K562 (cell line): ENCODE measurements around the gene OR7C2. TPM values are rescaled to one million over a fixed set of nuclear protein-coding genes. Genes with fewer than 3 reads are reported as not detected.

Experiments
- ATAC-seq: fragments of 200-7000 bp; cut with Tn5 transposase; 3 replicates; pipeline ENCODE4 v1.9.1; 2020; ENCODE audit warnings: moderate library complexity
- BruUV-seq: library from RNA; stranded (reverse); fragments of 400-500 nt; replicated peaks from 2 replicates; lab custom pipeline; 2021; lab: Mats Ljungman, UMichigan
- CTCF ChIA-PET: fragments of 300-600 bp; formaldehyde crosslinking; extraction: SDS; loops from one replicate; lab custom pipeline; 2021; ENCODE audit warnings: low intra/inter-chr PET ratio; lab: Yijun Ruan, JAX
- POLR2A ChIA-PET: fragments of 300-600, 350-650 bp; sonication (Branson Sonifier 250); formaldehyde crosslinking; extraction: SDS; loops from one replicate; lab custom pipeline; 2021; ENCODE audit warnings: antibody characterized with exemption, inconsistent platforms; lab: Yijun Ruan, JAX
- DNase-seq, 4 experiments: peaks; one replicate each; pipeline versions ENCODE4 v3.0.0 to v3.0.0-alpha.2; 2011 to 2018; ENCODE audit warnings: low spot score in 3 of 4, mixed read lengths in 3 of 4; ENCODE audit errors: extremely low read depth in 1 of 4
- FAIRE-seq: peaks from 2 replicates; lab custom pipeline; 2011; peaks lifted over from hg19 to GRCh38; lab: Jason Lieb, UNC
- H2AFZ ChIP-seq: 2 replicates; pipeline ENCODE4 v1.6.0; 2011; ENCODE audit warnings: low read depth, low read length, control low read depth, inconsistent platforms
- H3K27ac ChIP-seq: fragments of 200-600 bp; 3 replicates; pipeline ENCODE4 v1.8.0; 2011; ENCODE audit warnings: low read depth, mild to moderate bottlenecking, control low read depth, inconsistent platforms, low read length, moderate library complexity, mixed read lengths; ENCODE audit errors: extremely low read depth
- H3K27me3 ChIP-seq, 2 experiments: fragments of 300-600 bp in 1 of 2; 2 replicates in 1 of 2; 3 replicates in 1 of 2; pipeline versions ENCODE4 v1.6.0 to v1.8.0; 2011; ENCODE audit warnings: inconsistent platforms in 2 of 2, low read length in 2 of 2, mild to moderate bottlenecking in 1 of 2, mixed read lengths in 1 of 2, moderate library complexity in 1 of 2; ENCODE audit not compliant: control insufficient read depth in 2 of 2, insufficient read depth in 2 of 2
- H3K36me3 ChIP-seq: fragments of 300-600 bp; 3 replicates; pipeline ENCODE4 v1.8.0; 2011; ENCODE audit warnings: mild to moderate bottlenecking, low read length, inconsistent platforms; ENCODE audit not compliant: control insufficient read depth, insufficient read depth
- H3K4me1 ChIP-seq, 2 experiments: fragments of 200-600 bp in 1 of 2; replicated peaks in 1 of 2; 2 replicates in 1 of 2; 3 replicates in 1 of 2; pipeline versions ENCODE4 v1.5.1 to v1.8.0; 2011; ENCODE audit warnings: inconsistent platforms in 2 of 2, low read length in 2 of 2, mild to moderate bottlenecking in 1 of 2, mixed read lengths in 1 of 2, moderate library complexity in 1 of 2; ENCODE audit not compliant: control insufficient read depth in 2 of 2, insufficient read depth in 2 of 2
- H3K4me2 ChIP-seq: 2 replicates; pipeline ENCODE4 v1.6.1; 2011; ENCODE audit warnings: low read length, control low read depth, inconsistent platforms, mixed read lengths; ENCODE audit not compliant: insufficient read depth
- H3K4me3 ChIP-seq: fragments of 200-600 bp; sonication (generic), shearing (Covaris generic); 2 replicates; pipeline ENCODE4 v1.5.1; 2016; ENCODE audit warnings: control low read depth, inconsistent platforms
- H3K79me2 ChIP-seq: fragments of 200-600 bp; 3 replicates; pipeline ENCODE4 v1.8.0; 2011; ENCODE audit warnings: low read length, inconsistent platforms; ENCODE audit not compliant: control insufficient read depth, insufficient read depth
- H3K9ac ChIP-seq, 2 experiments: 2 replicates each; pipeline versions ENCODE4 v1.6.0 to v1.6.1; 2011; ENCODE audit warnings: low read depth in 2 of 2, low read length in 2 of 2, control low read depth in 1 of 2, inconsistent platforms in 1 of 2, mild to moderate bottlenecking in 1 of 2, mixed read lengths in 1 of 2; ENCODE audit not compliant: insufficient read depth in 1 of 2
- H3K9me1 ChIP-seq: one replicate; pipeline ENCODE4 v1.6.0; 2011; ENCODE audit warnings: inconsistent platforms, mild to moderate bottlenecking, low read length, moderate library complexity; ENCODE audit not compliant: control insufficient read depth, insufficient read depth
- H3K9me3 ChIP-seq: replicated peaks from 2 replicates; pipeline ENCODE4 v1.5.1; 2011; ENCODE audit warnings: low read depth, low read length, inconsistent platforms; ENCODE audit not compliant: control insufficient read depth, insufficient read depth
- H4K20me1 ChIP-seq: replicated peaks from 2 replicates; pipeline ENCODE4 v1.6.1; 2011; ENCODE audit warnings: low read length, inconsistent platforms, mixed read lengths; ENCODE audit not compliant: control insufficient read depth, insufficient read depth
- CBX3 ChIP-seq, 2 experiments: IDR thresholded peaks; 1 replicate in 1 of 2; 2 replicates in 1 of 2; pipeline ENCODE4 v1.6.1; 2012; ENCODE audit warnings: inconsistent platforms in 2 of 2, low read length in 2 of 2, borderline replicate concordance in 1 of 2, control low read depth in 1 of 2
- YBX1 ChIP-seq: fragments of 450-650 bp; IDR thresholded peaks from 2 replicates; pipeline ENCODE4 v1.7.1; 2016; ENCODE audit warnings: mild to moderate bottlenecking
- ZNF12 ChIP-seq: sonication (generic); formaldehyde crosslinking; IDR thresholded peaks from 2 replicates; pipeline ENCODE4 v1.4.0; 2020; ENCODE audit warnings: mild to moderate bottlenecking, missing genetic modification reagents
- ZNF239 ChIP-seq: fragments of 250-450 bp; sonication (Bioruptor Pico); IDR thresholded peaks from 2 replicates; pipeline ENCODE4 v1.4.0; 2020; ENCODE audit warnings: mild to moderate bottlenecking
- whole genome bisulfite sequencing: fragments of 100-300 bp; shearing (Covaris generic); methylation state at CpG from one replicate; pipeline ENCODE4 v1.1.6; 2016; ENCODE audit warnings: low coverage, mixed read lengths; ENCODE audit not compliant: insufficient coverage; ENCODE audit errors: missing lambda C conversion rate; 5-methylcytosine and 5-hydroxymethylcytosine counted together
- in situ Hi-C: fragments of 300-500 bp; cut with MboI; formaldehyde crosslinking; loops from 4 replicates; pipeline ENCODE4 v1.15.0; 2018; ENCODE audit warnings: inconsistent platforms, mixed read lengths
- intact Hi-C: fragments of 100-400 bp; cut with micrococcal nuclease; formaldehyde crosslinking; loops from 2 replicates; pipeline ENCODE4 v1.14.2; 2022
- polyA plus RNA-seq, 8 experiments: library from polyadenylated mRNA; depleted of rRNA in 4 of 8; stranded (reverse) in 5 of 8; unstranded in 3 of 8; fragments of >200 nt; fragmentation: Nextera tagmentation in 2 of 8; fragmentation: Illumina TruSeq in 1 of 8; extraction: Ambion mirVana in 2 of 8; extraction: Trizol in 1 of 8; gene quantifications; 2 replicates each; pipeline versions ENCODE4 v1.2.1 to v1.2.3, GENCODE V29; 2011 to 2014; ENCODE audit warnings: inconsistent platforms in 1 of 8, missing spikeins in 1 of 8
- total RNA-seq, 7 experiments: library from RNA; depleted of rRNA in 6 of 7; stranded (reverse); fragments of >200 nt in 6 of 7; fragmentation: Illumina TruSeq in 2 of 7; extraction: Trizol in 2 of 7; gene quantifications; 2 replicates each; pipeline versions ENCODE4 v1.2.1 to v1.2.3, GENCODE V29; 2011 to 2021; ENCODE audit warnings: low replicate concordance in 1 of 7
- TF ChIP-seq, protein P1 (sequence below): fragments of 200-800 bp; sonication (Bioruptor generic); IDR thresholded peaks from 2 replicates; pipeline ENCODE4 v1.6.1; 2016; ENCODE audit warnings: missing genetic modification characterization, missing compliant biosample characterization
- TF ChIP-seq, protein P2 (sequence below): fragments of 450-650 bp; IDR thresholded peaks from 2 replicates; pipeline ENCODE4 v1.6.1; 2018; ENCODE audit warnings: mild to moderate bottlenecking, low read depth; ENCODE audit not compliant: partially characterized antibody

Gene OR7C2
- total and polyA plus RNA-seq, 9 of the 15 experiments (the other 6 are each of a cell fraction or from before 2014, with no cell fraction given): not detected

DNA sequence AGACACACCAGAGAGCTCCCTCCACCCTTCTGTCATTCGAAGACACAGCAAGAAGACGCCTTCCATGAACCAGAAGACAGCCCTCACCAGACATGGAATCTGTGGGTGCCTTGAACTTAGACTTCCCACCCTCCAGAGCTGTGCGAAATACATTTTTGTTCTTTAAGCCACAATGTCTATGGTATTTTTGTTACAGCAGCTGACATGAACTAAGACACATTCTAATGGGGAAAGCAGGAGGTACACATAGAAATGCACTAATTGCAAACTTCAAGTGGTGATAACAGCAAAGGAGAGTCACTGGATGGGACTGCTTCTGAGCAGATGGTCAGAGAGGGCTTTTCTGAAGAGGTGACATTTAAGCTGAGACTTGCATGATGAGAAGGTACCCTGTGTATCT, 16.2 kb downstream of the OR7C2 start:
- no peak for TF ChIP-seq YBX1
- peak; percentile 90 for TF ChIP-seq ZNF12 (CRISPR knock-in tag)
- Histone ChIP-seq H3K9me1 (no peaks in the 10 kb centered on the region), H3K27me3 (peaks cover 0 to 9% of the 10 kb centered on the region in 2 experiments; a peak in 2 of 5 replicates), H3K4me3 (no peak overlapping the region), H4K20me1 (no peaks in the 10 kb centered on the region), H3K4me2 (no peak overlapping the region), H3K79me2 (no peaks in the 10 kb centered on the region), H3K9ac (no peak overlapping the region), H3K4me1 (peaks cover 0 to 8% of the 10 kb centered on the region in 2 experiments; a peak in 2 of 5 replicates), H2AFZ (no peak overlapping the region), H3K9me3 (0 out of 2 replicates have a peak, but pooled peaks cover 3% of the 10 kb centered on the region), H3K36me3 (no peaks in the 10 kb centered on the region), H3K27ac (no peak overlapping the region)
- FAIRE-seq: no peak
- no peak for ATAC-seq
- ChIA-PET POLR2A (no interaction called here), CTCF (no interaction called here)
- BruUV-seq: no TSS peak
- in situ Hi-C loops (no loop called here), intact Hi-C loops (no loop called here)
- no peak for DNase-seq
- 0% methylated on average over 3 of the region's 3 CpGs for WGBS

DNA sequence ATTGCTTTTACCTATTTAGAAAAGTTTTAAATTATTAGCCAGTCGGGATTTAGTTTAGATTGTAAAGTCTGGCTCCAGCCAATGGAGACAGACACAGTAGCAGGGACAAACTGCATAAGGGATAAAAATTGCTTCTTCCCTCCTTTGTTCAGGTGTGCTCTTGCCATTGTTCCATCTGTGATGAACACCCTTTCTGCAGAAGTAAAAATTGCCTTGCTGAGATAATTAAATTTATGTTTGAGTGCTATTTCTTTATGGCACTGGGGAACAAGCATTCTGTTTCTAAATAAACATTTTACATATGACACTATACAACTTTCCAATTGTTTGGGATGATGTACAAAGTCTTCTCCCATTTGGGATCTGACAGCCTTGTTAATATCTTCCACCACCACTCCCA, 18.0 kb downstream of the OR7C2 start:
- ATAC-seq (no peak), FAIRE-seq (no peak), DNase-seq (no peak)
- CTCF ChIA-PET: interaction anchor here (0.6 kb wide), 1 partner anchor 1034 kb away, joined by 3 read pairs; no protein-coding TSS in a partner anchor
- 0 out of 2 replicates have a peak, but pooled peaks cover 3% of the 10 kb centered on the region for H3K9me3 ChIP-seq
- no peaks in the 10 kb centered on the region for H3K79me2 ChIP-seq
- H3K27ac ChIP-seq: no peak overlapping the region
- no TSS peak for BruUV-seq
- TF ChIP-seq CBX3 (IDR thresholded peaks at IDR 0.05; ENCODE audit: borderline replicate concordance in 1 of 2, low read length in 2 of 2) (peak in 1 of 2 experiments; percentile 54; a peak in 1 of 3 replicates), ZNF239 (CRISPR knock-in tag) (no peak)
- TF ChIP-seq, protein P1, sequence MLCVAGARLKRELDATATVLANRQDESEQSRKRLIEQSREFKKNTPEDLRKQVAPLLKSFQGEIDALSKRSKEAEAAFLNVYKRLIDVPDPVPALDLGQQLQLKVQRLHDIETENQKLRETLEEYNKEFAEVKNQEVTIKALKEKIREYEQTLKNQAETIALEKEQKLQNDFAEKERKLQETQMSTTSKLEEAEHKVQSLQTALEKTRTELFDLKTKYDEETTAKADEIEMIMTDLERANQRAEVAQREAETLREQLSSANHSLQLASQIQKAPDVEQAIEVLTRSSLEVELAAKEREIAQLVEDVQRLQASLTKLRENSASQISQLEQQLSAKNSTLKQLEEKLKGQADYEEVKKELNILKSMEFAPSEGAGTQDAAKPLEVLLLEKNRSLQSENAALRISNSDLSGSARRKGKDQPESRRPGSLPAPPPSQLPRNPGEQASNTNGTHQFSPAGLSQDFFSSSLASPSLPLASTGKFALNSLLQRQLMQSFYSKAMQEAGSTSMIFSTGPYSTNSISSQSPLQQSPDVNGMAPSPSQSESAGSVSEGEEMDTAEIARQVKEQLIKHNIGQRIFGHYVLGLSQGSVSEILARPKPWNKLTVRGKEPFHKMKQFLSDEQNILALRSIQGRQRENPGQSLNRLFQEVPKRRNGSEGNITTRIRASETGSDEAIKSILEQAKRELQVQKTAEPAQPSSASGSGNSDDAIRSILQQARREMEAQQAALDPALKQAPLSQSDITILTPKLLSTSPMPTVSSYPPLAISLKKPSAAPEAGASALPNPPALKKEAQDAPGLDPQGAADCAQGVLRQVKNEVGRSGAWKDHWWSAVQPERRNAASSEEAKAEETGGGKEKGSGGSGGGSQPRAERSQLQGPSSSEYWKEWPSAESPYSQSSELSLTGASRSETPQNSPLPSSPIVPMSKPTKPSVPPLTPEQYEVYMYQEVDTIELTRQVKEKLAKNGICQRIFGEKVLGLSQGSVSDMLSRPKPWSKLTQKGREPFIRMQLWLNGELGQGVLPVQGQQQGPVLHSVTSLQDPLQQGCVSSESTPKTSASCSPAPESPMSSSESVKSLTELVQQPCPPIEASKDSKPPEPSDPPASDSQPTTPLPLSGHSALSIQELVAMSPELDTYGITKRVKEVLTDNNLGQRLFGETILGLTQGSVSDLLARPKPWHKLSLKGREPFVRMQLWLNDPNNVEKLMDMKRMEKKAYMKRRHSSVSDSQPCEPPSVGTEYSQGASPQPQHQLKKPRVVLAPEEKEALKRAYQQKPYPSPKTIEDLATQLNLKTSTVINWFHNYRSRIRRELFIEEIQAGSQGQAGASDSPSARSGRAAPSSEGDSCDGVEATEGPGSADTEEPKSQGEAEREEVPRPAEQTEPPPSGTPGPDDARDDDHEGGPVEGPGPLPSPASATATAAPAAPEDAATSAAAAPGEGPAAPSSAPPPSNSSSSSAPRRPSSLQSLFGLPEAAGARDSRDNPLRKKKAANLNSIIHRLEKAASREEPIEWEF (CRISPR knock-in tag): no peak
- TF ChIP-seq, protein P2, sequence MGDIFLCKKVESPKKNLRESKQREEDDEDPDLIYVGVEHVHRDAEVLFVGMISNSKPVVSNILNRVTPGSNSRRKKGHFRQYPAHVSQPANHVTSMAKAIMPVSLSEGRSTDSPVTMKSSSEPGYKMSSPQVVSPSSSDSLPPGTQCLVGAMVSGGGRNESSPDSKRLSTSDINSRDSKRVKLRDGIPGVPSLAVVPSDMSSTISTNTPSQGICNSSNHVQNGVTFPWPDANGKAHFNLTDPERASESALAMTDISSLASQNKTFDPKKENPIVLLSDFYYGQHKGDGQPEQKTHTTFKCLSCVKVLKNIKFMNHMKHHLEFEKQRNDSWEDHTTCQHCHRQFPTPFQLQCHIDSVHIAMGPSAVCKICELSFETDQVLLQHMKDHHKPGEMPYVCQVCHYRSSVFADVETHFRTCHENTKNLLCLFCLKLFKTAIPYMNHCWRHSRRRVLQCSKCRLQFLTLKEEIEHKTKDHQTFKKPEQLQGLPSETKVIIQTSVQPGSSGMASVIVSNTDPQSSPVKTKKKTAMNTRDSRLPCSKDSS: peak; percentile 67
- peaks cover 0 to 3% of the 10 kb centered on the region in 2 experiments; a peak in 2 of 5 replicates for H3K4me1 ChIP-seq
- intact Hi-C loops (no loop called here), in situ Hi-C loops (no loop called here)
- H3K36me3 ChIP-seq: no peaks in the 10 kb centered on the region
- no peak overlapping the region for H3K9ac ChIP-seq
- H3K4me3 ChIP-seq: no peak overlapping the region
- H3K27me3 ChIP-seq: no peaks in the 10 kb centered on the region; a peak in 1 of 5 replicates
- H3K4me2 ChIP-seq: no peak overlapping the region
- H3K9me1 ChIP-seq: no peaks in the 10 kb centered on the region
- no peak overlapping the region for H2AFZ ChIP-seq
- H4K20me1 ChIP-seq: no peaks in the 10 kb centered on the region
- POLR2A ChIA-PET: no interaction called here
- 0% methylated on average over 1 of the region's 1 CpG for WGBS
